ENCODE results near the gene FRS2.
A peak's percentile ranks its signal among the peaks of the same experiment; 100 is the strongest.

The FRS2 gene

DNA sequence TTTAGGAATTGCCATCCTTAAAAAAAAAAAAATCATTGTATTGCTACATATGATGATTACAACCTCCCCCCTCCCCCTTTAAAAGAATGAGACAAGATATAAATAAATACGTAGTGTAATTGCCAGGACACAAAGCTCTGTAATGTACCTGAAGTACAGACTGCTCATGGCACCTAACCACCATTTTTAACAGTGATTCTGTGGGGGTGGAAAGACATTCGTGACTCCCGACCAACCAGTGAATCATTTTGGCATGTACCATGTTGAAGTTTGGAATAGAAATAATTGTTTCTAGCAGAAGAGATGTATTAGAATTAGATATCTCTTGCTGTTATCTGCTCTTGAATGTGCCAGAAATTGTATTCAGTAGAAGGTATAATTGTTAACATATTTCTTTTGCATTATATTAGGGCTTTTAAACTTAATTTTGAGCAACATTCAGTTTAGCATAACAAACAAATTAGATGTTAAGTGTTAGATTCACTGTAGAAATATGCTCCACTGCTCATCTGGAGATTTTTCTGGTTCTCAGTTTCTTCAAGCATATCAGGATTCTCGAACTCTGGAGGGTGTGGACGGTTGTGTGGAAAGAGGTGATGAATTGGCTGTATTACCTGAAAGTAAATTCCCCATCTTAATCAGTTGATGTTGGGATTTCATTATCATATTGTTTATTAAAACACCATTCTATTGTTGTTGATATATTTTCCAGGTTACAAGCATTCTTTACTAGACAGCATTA, 31.1 kb downstream of the FRS2 start:
- DNase-seq (ENCODE audit: low spot score) = no peak

DNA sequence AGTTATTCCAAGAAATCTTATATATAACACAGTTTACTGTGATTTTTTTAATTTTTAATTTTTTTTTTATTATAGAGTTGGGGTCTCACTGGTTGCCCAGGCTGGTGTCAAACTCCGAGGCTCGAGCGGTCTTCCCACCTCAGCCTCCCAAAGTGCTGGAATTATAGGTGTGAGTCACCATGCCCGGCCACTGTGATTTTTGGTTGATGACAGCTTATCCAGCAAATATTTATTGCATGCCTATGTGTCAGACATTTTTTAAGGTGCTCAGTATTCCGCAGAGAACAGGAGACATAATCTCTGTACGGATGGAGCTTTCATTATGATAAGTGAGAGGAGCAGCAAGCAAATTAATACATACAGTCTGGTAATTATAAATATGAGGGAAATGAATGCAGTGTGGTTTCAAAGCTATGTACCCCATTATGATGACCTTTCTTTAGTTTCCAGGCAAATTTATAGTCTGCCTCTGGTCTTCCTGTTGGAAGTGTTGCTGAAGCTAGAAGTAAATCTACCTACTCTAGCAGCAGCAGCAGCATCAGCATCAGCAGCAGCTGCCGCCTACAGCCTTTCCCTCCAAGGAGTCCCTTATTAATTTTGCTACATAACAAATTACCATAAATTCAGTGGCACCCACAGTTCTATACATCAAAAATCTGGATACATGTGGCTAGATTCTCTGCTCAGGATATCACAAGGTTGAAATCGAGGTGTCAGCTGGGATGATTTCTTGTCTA, 32.3 kb downstream of the FRS2 start:
- DNase-seq (ENCODE audit: low spot score) = no peak

DNA sequence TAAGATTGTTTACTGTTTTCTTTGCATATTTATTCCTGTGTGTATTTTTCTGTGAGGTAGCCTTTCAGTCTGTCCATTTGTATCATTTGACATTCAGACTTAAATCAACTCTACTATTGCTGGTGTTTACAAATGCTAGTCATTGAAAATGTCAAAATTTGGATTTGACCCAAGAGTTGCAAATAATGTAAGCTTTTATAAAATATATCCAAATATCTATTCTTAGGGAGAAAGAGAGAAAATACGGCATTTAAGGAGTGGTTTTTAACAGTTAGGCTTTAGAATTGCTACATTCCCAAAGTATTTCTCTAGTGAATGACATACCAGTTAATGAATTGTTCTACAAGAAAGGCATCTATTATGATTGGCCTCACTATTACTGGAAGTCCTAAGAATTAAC, 37.9 kb downstream of the FRS2 start:
- no peak for DNase-seq (ENCODE audit: low spot score)

DNA sequence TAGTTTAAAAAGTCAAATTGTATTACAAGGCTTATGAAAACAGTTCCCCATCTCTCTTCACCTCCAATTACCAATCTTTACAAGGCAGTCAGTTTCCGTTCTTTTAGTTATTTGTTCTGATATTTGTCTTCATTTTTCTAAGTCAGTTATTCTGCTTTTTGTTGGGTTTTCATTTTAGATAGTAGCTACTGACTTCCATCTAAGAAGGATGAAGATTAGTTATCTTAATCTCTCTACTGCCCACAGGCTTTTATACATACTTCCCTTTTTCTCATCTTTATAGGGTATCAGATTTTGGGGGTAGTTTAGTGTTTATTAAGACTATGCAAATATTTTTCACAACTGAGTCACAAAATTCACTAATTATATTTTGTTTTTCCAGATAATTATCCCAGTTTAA, 38.4 kb downstream of the FRS2 start:
- no peak for DNase-seq (ENCODE audit: low spot score)

DNA sequence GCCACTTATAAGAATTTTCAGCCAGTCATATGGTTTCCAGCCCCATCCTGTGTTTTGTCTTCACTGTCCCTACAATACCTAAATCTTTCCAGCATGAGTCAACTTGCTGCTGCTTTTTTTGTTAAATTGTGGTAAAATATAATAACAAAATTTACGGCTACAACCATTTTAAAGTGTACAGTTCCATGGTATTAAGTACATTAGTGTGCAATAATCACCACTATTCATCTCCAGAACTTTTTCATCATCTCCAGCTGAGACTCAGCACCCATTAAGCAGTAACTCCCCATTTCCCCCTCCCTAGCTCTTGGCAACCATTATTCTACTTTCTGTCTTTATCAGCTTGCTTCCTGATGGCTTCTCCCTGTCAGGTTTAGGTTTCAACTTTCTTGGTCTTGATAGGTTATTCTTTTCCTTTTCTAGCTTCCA, 39.1 kb downstream of the FRS2 start:
- DNase-seq (ENCODE audit: low spot score) = no peak

DNA sequence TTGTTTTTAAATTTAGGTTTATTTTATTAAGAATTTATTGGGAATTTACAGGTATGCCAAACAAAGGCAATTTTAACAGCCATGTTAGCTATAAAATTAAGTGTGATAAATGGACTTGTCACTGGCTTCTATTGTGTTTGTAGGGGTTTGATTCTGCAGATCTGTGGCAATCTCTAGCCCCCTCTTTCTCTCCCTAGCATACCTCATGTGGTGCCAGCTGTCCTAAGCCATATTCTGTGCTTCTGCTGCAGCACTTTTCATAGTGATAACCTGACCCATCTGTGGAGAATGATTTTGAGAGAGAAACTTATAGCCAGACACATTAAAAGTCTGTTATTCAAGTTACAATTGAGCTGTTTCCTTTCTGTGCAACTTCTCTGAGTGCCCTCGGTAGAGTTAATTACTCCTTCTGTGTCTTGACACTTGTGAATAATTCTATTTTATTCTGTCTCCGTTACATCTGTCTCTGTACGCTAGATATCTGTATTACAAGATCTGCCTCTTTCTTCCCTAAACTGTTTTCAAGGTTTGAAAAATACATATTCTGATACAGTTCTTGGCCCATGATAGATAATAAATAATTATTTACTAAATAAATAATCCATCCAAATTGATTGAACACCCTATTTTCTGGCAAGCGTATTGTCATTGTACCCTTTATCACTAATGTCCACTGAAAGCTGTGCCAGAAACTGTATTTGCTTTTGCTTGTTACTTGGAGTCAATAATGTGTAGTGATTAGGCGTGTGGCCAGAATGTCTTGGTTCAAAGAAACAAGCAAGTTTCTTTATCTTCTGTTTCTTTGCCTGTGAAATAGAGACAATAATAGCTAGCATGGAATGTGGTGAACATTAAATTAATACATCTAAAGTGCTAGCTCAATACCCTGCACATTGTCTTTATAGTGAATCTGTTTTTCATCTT, 40.0 kb downstream of the FRS2 start:
- no peak for DNase-seq (ENCODE audit: low spot score)

DNA sequence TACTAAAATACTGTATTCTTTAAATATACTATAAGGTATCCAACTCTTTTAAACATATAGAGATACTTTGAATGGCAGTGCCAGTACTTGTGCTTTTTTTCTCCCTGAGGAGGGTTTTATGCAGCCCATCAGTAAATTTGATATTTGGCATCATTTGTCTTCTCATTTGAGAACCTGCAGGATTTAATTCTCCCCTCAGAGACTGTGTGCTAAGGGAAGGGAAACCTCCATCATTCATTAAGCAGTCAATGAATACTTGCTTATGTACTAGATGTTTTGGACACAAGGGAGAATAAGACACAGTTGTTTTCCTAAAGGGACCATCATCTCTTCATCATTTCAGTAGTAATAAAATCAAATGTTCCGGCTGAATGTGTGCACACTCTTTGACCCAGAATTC, 40.8 kb downstream of the FRS2 start:
- DNase-seq (ENCODE audit: low spot score) = no peak

DNA sequence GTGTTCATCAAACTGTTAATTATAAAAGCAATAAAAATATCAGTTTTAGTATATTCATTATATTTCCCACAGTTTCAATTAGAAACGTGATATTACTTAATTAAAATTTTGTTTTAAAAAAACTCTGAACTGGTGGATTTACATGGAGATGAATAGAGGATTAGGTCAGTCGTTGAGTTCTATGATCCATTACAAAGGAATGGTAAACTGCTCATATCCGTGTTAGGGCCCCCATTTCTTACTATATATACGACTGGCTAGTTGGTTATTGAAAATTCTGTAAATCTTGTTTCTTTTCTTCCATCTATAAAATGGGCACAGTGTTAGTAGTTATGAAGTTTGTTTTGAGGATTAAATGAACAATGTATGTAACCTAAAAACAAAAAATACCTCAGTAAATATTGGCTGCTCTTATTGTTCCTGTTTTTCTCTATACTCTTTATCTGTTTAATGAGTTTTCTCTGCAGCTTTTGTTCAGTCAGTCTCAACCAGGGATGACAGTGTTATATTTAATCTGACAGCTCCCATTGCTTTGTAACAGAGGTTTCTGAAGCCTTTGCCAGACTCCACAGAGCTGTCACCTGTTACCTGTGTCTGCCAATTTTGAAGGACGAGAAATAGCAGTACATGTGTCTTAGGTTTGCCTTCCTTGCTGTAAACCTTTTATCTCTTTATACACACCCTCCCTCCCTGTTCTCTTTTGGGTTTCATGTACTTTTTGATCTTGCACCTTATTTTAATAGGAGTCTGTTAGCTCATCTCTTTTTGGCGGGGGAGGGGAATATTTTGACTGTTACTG, 41.5 kb downstream of the FRS2 start:
- DNase-seq (ENCODE audit: low spot score) = no peak

DNA sequence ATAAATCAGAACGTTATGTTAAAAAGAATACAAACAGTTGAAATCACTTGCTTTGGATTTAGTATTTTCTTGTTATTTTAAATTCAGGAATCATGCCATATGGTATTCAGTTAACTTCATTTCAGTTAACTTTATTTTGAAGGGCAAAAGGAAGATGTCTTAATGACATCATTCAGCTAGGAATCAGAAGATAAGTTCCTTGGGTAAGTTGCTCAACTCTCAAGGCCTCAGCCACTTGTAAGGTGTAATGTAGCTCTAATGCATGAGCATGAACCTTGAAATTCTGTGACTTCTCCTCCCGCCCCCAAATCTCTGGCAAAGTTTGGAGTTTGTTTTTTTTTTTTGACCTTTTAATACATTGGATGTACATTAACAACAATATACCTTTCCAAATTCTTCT, 42.6 kb downstream of the FRS2 start:
- DNase-seq (ENCODE audit: low spot score) = no peak

DNA sequence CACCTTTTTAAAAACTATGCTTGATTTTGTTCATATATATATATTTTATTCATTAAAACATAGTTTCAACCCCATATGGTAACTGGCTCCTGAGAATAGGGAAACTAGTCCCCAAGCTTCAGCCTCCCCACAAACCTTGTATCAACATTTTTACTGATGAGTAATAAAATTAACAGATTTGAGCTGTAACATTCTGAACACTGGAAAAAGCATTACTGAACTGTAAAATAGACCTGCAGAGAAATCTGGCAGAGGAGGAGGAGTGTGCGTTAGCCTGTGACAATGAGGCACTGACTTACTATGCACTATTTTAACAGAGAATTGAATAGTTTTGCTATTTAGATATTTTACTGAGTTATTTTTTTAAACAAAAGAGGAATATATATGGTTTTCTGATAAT, 43.1 kb downstream of the FRS2 start:
- DNase-seq (ENCODE audit: low spot score) = no peak

DNA sequence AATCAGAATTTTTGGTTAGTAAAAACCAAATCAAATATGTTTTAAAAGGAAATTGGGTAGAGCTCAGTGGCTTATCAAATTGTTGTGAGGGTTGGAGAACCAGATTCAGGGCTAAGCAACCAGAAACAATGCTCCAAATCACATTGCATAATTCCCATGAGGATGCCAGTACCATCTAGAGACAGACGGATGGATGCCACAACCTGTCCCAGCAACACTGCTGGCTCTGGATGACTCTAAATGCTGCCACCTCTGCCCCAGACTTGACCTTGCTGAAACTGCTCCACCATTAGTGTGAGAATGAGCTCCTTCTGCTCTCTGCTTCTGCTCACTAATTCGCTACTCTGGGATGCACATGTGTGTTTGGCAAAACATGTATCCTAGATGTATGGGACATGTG, 43.9 kb downstream of the FRS2 start:
- no peak for DNase-seq (ENCODE audit: low spot score)

DNA sequence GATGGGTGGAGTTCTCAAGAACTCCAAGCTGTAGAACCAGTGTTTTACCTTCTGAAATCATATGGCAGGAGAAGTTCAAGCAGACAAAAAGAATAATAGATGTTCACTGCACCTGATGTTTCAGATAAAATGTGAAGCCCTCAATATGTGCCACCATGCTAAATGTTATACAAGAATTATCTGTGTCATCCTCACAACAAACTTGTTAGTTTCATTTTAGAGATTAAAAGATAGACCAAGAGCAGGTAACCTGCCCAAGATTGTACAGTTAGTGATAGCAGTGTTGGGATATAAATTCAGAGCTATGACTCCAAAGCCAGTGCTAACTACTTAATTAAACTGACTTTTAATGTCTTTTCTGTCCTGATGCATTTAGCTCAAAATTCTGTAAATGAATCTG, 44.7 kb downstream of the FRS2 start:
- no peak for DNase-seq (ENCODE audit: low spot score)

DNA sequence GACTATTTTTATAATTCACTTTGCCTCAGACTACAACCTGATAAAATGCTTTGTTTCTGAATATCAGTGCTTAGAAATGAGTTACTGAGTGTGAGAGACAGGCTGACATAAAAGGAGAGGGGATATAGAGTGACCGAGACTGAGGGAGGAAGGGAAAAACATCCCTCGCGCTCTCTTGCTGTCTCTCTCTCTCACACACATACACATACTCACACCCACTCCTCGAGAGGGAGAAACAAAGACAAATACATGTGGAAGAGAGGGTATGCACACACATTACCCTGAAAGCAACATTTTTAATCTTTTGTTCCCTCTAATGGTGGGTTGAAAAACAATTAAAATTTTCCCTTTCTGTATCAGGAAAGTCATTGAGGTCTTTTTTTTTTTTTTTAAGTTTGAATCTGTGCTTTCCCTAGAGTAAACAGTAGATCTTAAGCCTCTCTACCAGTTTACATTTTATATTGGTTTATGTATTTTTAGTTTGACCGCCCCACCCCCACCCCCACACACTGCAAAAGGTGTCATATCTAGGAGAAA, 45.3 kb downstream of the FRS2 start:
- no peak for DNase-seq (ENCODE audit: low spot score)

DNA sequence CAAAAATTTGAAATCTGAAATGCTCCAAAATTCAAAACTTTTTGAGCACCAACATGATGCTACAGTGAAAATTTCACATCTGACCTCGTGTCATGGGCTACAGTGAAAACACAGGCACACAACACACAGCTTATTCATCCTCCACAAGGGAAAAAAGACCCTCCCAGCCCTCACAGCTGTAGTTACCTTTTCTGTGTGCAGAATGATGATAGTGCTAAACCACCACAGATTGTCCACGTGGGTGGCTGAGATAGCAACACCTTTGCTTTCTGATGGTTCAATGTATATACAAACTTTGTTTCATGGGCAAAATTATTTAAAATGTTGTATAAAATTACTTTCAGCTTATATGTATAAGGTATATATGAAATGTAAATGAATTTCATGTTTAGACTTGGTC, 46.8 kb downstream of the FRS2 start:
- DNase-seq (ENCODE audit: low spot score) = no peak

DNA sequence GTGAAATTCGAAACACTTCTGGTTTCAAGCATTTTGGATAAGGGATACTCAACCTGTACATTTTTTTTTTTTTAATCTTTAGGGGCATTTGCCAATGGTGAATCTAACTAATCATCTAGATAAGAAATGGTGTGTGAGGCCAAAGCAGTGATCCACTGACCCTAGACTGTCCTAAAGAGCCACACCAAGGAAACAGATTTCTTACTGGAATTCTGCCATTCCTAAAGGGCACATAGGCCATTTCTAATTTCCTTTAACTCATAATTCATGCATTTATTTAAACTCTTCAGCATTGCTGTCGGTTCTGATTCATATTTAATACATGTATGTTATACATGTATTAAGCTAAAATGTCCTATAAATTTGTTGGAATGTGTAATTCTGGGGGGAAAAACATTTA, 47.2 kb downstream of the FRS2 start:
- no peak for DNase-seq (ENCODE audit: low spot score)

DNA sequence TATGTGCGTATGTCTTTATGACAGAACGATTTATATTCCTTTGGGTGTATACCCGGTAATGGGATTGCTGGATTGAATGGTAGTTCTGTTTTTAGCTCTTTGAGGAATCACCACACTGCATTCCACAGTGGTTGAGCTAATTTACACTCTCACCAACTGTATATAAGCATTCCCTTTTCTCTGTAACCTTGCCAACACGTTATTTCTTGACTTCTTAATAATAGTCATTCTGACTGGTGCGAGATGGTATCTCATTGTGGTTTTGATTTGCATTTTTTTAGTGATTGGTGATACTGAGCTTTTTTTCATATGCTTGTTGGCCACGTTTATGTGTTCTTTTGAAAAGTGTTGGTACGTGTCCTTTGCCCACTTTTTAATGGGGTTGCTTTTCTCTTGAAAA, 49.7 kb downstream of the FRS2 start:
- peak; percentile 17 for DNase-seq (ENCODE audit: low spot score)

DNA sequence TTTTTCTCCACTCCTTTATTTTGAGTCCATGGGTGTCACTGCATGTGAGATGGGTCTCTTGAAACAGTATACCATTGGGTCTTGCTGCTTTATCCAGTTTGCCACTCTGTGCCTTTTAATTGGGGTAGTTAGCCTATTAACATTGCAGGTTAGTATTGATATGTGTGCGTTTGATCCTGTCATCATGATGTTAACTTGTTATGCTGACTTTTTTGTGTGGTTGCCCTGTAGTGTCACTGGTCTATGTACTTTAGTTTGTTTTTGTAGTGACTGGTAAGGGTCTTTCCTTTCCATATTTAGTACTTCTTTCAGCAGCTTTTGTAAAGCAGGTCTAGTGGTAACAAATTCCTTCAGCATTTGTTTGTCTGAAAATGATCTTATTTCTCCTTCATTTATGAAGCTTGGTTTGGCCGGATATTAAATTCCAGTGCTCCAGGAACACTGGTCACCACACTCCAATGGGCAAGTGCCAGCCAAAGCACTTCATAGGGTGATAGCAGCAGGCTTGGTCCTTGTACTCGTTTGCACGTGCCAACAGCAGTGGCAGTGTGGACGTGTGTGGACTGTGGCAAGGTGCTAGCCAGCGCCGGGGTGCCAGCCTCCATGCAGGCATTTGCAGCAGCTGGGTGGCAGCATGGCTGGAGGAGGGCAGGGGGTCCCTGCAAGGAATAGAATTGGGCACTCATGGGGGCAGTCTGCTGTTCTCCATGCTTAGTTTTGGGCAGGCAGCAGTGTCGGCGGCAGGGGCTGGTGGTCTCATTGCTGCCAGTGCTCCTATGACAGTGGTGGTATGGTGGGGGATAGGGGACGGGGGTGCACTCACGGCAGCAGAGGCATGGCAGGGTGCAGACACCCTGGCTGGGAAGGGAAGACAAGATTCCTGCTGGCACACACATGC, 53.5 kb downstream of the FRS2 start:
- DNase-seq (ENCODE audit: low spot score) = no peak

DNA sequence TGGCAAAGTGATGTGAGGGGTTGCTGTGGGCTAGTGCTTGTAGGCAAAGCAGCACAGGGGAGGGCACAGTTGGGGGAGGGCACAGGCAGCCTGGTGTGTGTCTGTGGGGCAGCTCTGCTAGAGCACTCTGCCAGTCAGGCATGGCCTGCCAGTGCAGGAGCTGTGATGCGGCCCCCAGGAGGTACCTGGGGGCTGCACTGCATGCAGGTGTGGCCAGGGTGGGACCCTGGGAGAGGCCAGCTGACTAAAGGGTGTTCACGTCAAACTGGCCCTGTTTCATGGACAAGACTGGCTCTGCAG, 54.1 kb downstream of the FRS2 start:
- no peak for DNase-seq (ENCODE audit: low spot score)

DNA sequence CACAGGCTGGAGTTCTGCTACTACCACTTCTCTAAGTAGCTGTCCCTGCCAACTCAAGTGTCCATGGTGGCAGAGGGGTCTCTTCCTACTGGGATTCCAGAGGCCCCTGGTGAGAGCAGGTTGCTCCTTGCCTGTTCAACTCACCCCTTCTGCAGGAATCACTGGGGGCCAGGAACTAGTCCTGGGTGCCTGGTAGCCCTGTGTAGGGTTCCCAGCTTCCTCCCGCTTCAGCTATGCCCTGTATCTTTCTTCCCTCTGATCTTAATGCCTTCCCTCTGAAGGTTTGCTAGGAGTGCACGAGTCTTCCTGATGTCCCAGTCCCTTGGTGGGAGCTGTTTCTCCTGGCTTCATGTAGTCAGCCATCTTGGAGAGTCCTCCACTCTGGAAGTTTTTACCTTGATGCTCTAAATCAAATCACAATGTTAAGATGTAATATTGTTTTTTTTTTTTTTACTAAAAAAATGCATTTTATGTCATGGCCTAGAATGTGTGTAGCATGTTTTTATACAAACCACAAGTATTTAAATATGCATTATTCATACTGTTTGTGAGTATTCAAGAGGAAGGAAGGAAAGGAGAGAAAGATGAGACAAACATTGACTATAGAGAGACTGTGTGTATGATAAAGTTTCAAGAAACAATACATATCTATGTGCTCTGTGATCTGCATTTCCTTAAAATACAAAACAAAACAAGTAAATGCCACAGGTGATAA, 54.7 kb downstream of the FRS2 start:
- no peak for DNase-seq (ENCODE audit: low spot score)

All from activated CD4-positive, alpha-beta T cell treated with anti-CD3 and anti-CD28 coated beads, Interleukin-2, Interleukin-4, amounts not matched to agents 100 ng/mL and 50 ng/mL, durations not matched to agents 16 hours and 8 hours (primary cell).